Cardiac ventricle fibroblast (primary cell): Measurements from ENCODE around the gene ACSL5. TPM values are rescaled to one million over a fixed set of nuclear protein-coding genes. Genes with fewer than 3 reads are reported as not detected.

Source experiments
- total RNA-seq: library from RNA; depleted of rRNA; stranded (reverse); fragments of >200 nt; gene quantifications from 2 replicates; pipeline ENCODE4 v1.2.3, GENCODE V29; 2015

The ACSL5 gene
- total RNA-seq, result 17.0 and 18.5 TPM in 2 replicates

GRCh38 chr10:112373912-112374338 lies at the start of gene ACSL5:
TSS of gene ACSL5 (plus strand) at chr10:112374116. CDS start at chr10:112394947, 20,831 bp downstream.

GRCh38 chr10:112446855-112447619 lies 73.1 kb downstream of the ACSL5 start, which contains the start of the genes VTI1A and ZDHHC6:
TSS of gene VTI1A (plus strand) at chr10:112447215. CDS start at chr10:112447374, 159 bp downstream.
TSS of gene ZDHHC6 (minus strand) at chr10:112446914. CDS start at chr10:112445436, 1,478 bp downstream.

Other genes starting within 250 kb of the ACSL5 start
- gene GPAM, start 190.4 kb upstream of the ACSL5 start, total RNA-seq, result 5.2 and 6.0 TPM in 2 replicates
- not detected in 2 replicates for gene TECTB, start 90.7 kb upstream of the ACSL5 start, total RNA-seq
- gene ZDHHC6, start 72.8 kb downstream of the ACSL5 start, total RNA-seq, result 12.9 and 13.9 TPM in 2 replicates
- 20.9 and 32.8 TPM in 2 replicates for gene VTI1A, start 73.1 kb downstream of the ACSL5 start, total RNA-seq